ENCODE measurements around the gene ZNF415.

Gene ZNF415

DNA sequence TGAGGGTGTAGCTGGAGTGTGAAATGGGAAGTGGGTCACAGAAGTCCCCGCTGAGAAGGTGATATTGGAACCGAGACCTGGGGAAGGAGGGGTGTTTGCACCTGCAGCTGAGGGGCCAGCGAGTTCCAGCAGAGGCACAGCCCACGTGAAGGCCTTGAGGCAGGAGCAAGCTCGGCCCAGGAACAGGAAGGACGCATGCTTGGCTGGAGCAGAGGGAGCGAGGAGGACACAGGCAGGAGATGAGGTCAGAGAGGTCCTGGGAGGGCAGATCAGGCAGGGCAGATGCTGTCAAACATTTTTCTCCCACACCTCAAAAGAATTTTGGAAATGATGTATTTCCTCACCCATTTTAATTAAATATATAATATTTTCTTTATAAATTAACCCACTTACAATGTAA is 9.3 kb downstream of the ZNF415 start:
- TF ChIP-seq NFIC (IDR thresholded peaks at IDR 0.05) (no peak), ZBTB7A (IDR thresholded peaks at IDR 0.05; ENCODE audit: low read depth) (no peak), FOXM1 (IDR thresholded peaks at IDR 0.05; ENCODE audit: borderline replicate concordance, low read depth) (no peak), YY1 (IDR thresholded peaks at IDR 0.05; ENCODE audit: low read depth) (no peak), TAF1 (IDR thresholded peaks at IDR 0.05; ENCODE audit: low read depth) (no peak), TEAD4 (IDR thresholded peaks at IDR 0.05) (no peak)
- TF ChIP-seq, protein P1, sequence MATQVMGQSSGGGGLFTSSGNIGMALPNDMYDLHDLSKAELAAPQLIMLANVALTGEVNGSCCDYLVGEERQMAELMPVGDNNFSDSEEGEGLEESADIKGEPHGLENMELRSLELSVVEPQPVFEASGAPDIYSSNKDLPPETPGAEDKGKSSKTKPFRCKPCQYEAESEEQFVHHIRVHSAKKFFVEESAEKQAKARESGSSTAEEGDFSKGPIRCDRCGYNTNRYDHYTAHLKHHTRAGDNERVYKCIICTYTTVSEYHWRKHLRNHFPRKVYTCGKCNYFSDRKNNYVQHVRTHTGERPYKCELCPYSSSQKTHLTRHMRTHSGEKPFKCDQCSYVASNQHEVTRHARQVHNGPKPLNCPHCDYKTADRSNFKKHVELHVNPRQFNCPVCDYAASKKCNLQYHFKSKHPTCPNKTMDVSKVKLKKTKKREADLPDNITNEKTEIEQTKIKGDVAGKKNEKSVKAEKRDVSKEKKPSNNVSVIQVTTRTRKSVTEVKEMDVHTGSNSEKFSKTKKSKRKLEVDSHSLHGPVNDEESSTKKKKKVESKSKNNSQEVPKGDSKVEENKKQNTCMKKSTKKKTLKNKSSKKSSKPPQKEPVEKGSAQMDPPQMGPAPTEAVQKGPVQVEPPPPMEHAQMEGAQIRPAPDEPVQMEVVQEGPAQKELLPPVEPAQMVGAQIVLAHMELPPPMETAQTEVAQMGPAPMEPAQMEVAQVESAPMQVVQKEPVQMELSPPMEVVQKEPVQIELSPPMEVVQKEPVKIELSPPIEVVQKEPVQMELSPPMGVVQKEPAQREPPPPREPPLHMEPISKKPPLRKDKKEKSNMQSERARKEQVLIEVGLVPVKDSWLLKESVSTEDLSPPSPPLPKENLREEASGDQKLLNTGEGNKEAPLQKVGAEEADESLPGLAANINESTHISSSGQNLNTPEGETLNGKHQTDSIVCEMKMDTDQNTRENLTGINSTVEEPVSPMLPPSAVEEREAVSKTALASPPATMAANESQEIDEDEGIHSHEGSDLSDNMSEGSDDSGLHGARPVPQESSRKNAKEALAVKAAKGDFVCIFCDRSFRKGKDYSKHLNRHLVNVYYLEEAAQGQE (IDR thresholded peaks at IDR 0.05; ENCODE audit: low read depth) = no peak
- TF ChIP-seq, protein P2, sequence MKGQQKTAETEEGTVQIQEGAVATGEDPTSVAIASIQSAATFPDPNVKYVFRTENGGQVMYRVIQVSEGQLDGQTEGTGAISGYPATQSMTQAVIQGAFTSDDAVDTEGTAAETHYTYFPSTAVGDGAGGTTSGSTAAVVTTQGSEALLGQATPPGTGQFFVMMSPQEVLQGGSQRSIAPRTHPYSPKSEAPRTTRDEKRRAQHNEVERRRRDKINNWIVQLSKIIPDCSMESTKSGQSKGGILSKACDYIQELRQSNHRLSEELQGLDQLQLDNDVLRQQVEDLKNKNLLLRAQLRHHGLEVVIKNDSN (IDR thresholded peaks at IDR 0.05) = no peak

DNA sequence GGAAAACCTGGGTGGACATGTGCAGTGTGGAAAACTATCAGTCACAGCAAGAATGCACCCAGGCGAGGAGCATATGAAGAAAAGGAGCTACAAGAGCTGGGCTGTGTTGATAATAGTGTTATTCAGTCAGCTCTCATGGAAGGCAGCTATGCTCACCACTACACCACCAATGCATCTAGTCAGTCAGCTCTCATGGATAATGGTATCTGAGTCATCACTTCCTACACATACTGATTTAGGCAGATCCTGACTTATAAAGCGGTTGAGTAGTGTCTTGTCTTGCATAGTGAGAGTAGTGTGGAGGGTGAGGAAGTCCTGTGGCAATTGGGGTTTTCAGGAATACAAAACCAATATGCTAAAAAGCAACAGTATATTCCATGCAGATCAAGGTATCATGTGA is 20.4 kb downstream of the ZNF415 start:
- TF ChIP-seq RAD21 (IDR thresholded peaks at IDR 0.05; ENCODE audit: low read depth) = no peak
- no peak for TF ChIP-seq ZBTB7A (IDR thresholded peaks at IDR 0.05; ENCODE audit: low read depth)
- TF ChIP-seq FOXM1 (IDR thresholded peaks at IDR 0.05; ENCODE audit: borderline replicate concordance, low read depth) = no peak
- no peak for TF ChIP-seq TAF1 (IDR thresholded peaks at IDR 0.05; ENCODE audit: low read depth)
- TF ChIP-seq, protein P3, sequence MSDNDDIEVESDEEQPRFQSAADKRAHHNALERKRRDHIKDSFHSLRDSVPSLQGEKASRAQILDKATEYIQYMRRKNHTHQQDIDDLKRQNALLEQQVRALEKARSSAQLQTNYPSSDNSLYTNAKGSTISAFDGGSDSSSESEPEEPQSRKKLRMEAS (IDR thresholded peaks at IDR 0.05) = no peak
- no peak for TF ChIP-seq YY1 (IDR thresholded peaks at IDR 0.05; ENCODE audit: low read depth)

DNA sequence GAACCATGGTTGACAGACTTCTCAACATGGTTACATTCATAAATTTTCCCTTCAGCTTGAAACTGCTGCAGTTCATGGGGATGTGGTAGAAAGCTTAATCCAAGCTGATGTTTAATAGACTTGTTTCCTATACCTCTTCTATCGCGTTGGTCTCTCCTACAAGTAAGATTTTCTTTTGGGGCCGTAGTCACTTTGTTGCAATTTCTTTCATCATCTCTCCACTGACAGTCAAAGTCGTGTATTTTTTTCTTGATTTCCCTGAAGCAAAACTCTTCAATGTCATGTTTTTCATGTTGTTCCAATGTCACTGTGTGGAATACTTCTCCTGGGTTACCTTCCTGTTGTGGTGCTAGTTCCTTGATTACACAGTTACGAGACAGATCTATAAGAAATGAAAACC is 23.2 kb downstream of the ZNF415 start:
- TF ChIP-seq, protein P3 (IDR thresholded peaks at IDR 0.05) = no peak
- no peak for TF ChIP-seq FOXM1 (IDR thresholded peaks at IDR 0.05; ENCODE audit: borderline replicate concordance, low read depth)
- TF ChIP-seq CEBPB (IDR thresholded peaks at IDR 0.05) = no peak
- no peak for TF ChIP-seq EGR1 (IDR thresholded peaks at IDR 0.05)
- no peak for TF ChIP-seq ZBTB7A (IDR thresholded peaks at IDR 0.05; ENCODE audit: low read depth)
- no peak for TF ChIP-seq TAF1 (IDR thresholded peaks at IDR 0.05; ENCODE audit: low read depth)
- TF ChIP-seq CREB1 (IDR thresholded peaks at IDR 0.05; ENCODE audit: low read depth) = no peak
- TF ChIP-seq TEAD4 (IDR thresholded peaks at IDR 0.05) = no peak

DNA sequence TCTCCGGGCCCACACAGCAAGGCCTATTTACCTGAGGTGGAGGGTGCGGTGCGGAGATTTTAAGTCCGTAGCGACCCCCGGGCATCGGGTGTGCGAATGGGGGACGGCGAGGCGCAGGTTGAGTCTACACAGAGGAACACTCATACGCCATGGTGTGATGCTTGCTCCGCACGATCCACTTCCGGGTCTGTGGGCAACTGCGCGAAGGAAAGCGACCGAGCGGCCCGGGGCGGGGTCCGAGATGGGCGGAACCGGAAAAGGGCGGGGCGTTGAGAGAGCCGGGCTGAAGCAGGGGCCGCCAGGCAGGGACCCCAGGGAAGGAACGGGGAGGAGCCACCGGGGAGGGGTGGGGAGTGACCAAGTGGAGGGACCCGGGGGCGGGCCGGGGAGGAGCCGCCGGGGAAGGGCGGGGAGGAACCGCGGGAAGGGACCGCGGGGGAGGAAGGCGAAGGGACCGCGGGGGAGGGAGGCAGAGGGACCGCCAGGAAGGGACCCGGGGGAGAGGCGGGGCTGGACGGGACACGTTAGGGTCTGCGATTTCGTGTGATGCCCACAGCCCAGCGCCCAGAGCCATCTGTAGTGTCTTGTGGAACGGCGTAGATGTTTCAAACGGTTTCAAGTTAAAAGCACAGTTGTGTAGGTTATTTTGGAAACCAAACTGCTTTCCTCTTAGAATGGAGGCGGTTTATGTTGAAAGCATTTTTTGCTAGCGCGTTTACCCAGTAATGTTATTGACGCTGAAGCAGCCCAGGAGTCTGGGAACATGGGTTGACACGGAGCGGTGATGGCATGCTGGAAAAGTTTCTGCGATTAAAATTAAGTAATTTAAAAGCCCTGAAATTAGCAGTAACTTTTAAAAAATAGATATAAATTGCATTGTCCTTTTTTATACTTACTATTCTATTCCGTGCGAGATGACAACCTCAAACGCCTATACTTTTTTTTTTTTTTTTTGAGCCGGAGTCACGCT is 29.2 kb downstream of the ZNF415 start, which contains the start of gene ZNF160:
Gene ZNF160, minus strand, starts transcription at position 189 of the 970 bp plus-strand sequence. CDS start 17,146 bp downstream, outside the sequence.
- TF ChIP-seq YY1 (IDR thresholded peaks at IDR 0.05; ENCODE audit: low read depth) (peak; percentile 77), RAD21 (IDR thresholded peaks at IDR 0.05; ENCODE audit: low read depth) (no peak), ZBTB7A (IDR thresholded peaks at IDR 0.05; ENCODE audit: low read depth) (peak; percentile 62; the same call in 1 of the 2 replicates), FOXM1 (IDR thresholded peaks at IDR 0.05; ENCODE audit: borderline replicate concordance, low read depth) (no peak), EGR1 (IDR thresholded peaks at IDR 0.05) (peak; percentile 68), NFIC (IDR thresholded peaks at IDR 0.05) (no peak), EP300 (IDR thresholded peaks at IDR 0.05; ENCODE audit: borderline replicate concordance) (no peak), TAF1 (IDR thresholded peaks at IDR 0.05; ENCODE audit: low read depth) (peak; percentile 76; the same call in 1 of the 2 replicates), TCF12 (IDR thresholded peaks at IDR 0.05; ENCODE audit: low read depth) (0 out of 2 replicates have a peak, but pooled peaks have one; percentile 19), CREB1 (IDR thresholded peaks at IDR 0.05; ENCODE audit: low read depth) (no peak), TEAD4 (IDR thresholded peaks at IDR 0.05) (no peak), CEBPB (IDR thresholded peaks at IDR 0.05) (no peak)
- TF ChIP-seq, protein P2 (IDR thresholded peaks at IDR 0.05) = no peak
- TF ChIP-seq, protein P1 (IDR thresholded peaks at IDR 0.05; ENCODE audit: low read depth) = no peak
- TF ChIP-seq, protein P3 (IDR thresholded peaks at IDR 0.05) = peak; percentile 44; the same call in 1 of the 2 replicates

DNA sequence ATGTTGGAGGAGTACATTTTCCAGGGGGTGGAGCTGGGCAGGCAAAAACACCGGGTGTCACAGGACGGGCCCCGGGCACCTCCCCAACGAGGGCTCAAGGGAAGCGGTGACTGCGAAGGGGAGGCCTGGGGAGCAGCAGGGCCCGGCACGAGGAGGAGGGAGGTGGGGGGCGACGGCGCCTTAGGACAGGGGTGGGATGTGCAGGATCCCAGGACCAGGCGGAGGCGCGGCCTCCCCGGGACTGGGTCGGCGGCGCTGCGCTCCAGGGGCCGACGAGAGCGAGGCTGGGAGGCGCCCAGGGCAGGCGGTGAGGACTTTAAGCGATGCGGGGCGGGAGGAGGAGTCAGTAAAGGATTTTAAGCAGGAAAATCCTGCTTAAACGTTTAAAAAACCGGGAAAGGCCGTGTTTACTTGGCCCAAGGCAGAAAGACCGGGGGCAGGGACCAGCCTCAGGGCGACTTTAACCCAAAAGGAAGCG is 29.9 kb downstream of the ZNF415 start:
- TF ChIP-seq YY1 (IDR thresholded peaks at IDR 0.05; ENCODE audit: low read depth) = no peak
- no peak for TF ChIP-seq ZBTB7A (IDR thresholded peaks at IDR 0.05; ENCODE audit: low read depth)
- TF ChIP-seq TAF1 (IDR thresholded peaks at IDR 0.05; ENCODE audit: low read depth) = no peak
- TF ChIP-seq EP300 (IDR thresholded peaks at IDR 0.05; ENCODE audit: borderline replicate concordance) = no peak
- no peak for TF ChIP-seq RAD21 (IDR thresholded peaks at IDR 0.05; ENCODE audit: low read depth)
- no peak for TF ChIP-seq TCF12 (IDR thresholded peaks at IDR 0.05; ENCODE audit: low read depth)
- TF ChIP-seq CREB1 (IDR thresholded peaks at IDR 0.05; ENCODE audit: low read depth) = no peak
- TF ChIP-seq, protein P2 (IDR thresholded peaks at IDR 0.05) = no peak
- TF ChIP-seq, protein P3 (IDR thresholded peaks at IDR 0.05) = no peak
- TF ChIP-seq FOXM1 (IDR thresholded peaks at IDR 0.05; ENCODE audit: borderline replicate concordance, low read depth) = no peak
- no peak for TF ChIP-seq NFIC (IDR thresholded peaks at IDR 0.05)
- no peak for TF ChIP-seq TEAD4 (IDR thresholded peaks at IDR 0.05)
- no peak for TF ChIP-seq CEBPB (IDR thresholded peaks at IDR 0.05)
- no peak for TF ChIP-seq EGR1 (IDR thresholded peaks at IDR 0.05)
- TF ChIP-seq, protein P1 (IDR thresholded peaks at IDR 0.05; ENCODE audit: low read depth) = no peak

Data from Ishikawa (cell line).